ENCODE data around the gene RNMT.

Gene RNMT

GRCh38 chr18:13813271-13813849 lies 86.9 kb downstream of the RNMT start:
- peak; percentile 24 to 63 for DNase-seq

Measured in NCI-H446 (cell line).